ENCODE measurements around the gene IL13. TPM values are rescaled to one million over a fixed set of nuclear protein-coding genes. Genes with fewer than 3 reads are reported as not detected.
"Not testable (repeated sequence)": the region's sequence is repeated elsewhere in the genome, so short reads cannot be mapped to it uniquely, and the experiment has no call there.

Gene IL13
- total RNA-seq, 1 donor from 2014 or later: not detected

DNA sequence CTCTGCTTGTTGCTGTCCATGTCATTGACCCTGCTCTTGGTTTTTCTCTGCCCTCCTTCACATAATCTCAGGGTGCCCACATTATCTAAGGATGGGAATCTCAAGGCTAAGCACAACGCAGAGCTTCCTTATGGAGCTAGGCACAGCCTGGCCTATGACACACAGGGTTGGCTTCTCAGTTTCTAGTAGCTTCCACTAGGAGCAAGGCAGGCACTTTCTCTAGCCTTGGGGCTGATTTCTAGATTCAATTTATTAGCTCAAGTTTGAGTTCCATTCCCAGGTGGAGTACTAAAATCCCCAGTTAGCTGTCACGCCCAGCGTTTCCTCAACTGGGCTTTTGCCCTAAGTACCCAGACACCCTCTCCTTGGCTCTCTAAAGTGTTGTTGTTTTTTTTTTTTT is 28.2 kb downstream of the IL13 start:
- FAIRE-seq (no peak), DNase-seq (ENCODE audit: low spot score in 2 of 2) (no peak)

GRCh38 chr5:132687995-132688394 is 30.0 kb downstream of the IL13 start:
- no peak for DNase-seq (ENCODE audit: low spot score in 2 of 2)
- FAIRE-seq: no peak

DNA sequence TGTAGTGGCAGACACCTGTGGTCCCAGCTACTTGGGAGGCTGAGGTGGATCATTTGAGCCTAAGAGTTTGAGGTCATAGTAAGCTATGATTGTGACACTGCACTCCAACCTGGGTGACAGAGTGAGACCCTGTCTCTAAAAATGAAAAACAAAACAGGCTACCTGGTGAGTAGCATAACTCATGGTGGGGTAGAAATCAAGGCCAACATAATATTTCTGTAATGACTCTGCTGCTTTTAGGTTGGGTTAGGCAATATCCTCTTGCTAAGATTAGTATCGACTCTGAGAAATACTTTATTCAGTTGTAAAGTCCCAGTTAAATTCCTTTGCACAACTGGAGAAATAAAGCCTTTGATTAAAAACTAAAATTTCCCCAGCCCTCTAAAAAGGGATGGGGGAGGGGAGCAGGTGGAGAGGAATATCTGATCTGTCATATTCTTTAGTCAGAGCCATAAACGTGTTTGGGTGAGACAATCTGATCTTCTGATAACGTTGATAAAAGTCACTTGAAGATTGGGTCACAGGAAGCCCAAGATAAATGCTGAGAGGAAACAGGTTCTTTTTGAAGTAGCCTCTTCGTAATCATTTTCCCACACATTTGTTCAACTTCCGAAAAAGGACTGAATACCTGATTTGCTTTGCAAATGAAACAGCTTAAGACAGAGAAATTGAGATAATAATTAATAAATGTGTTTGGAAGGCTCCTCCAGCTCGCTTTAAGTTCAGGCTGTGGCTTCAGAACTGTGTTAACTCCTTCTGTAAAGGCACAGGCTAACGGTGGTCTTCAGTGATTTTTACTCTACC is 30.8 kb downstream of the IL13 start:
- DNase-seq (ENCODE audit: low spot score in 2 of 2) (no peak), FAIRE-seq (no peak)

- no peak for DNase-seq (ENCODE audit: low spot score in 2 of 2)
- no peak for FAIRE-seq
Measured at GRCh38 chr5:132689513-132689912, 31.5 kb downstream of the IL13 start.

GRCh38 chr5:132690156-132690555 is 32.2 kb downstream of the IL13 start:
- no peak for FAIRE-seq

GRCh38 chr5:132691755-132692631 is 34.0 kb downstream of the IL13 start:
- peak; percentile 69 for FAIRE-seq
- DNase-seq (ENCODE audit: low spot score in 2 of 2): not testable (repeated sequence)

More at GRCh38 chr5:132690156-132690555, 32.2 kb downstream of the IL13 start:
- DNase-seq (ENCODE audit: low spot score in 2 of 2): no peak

DNA sequence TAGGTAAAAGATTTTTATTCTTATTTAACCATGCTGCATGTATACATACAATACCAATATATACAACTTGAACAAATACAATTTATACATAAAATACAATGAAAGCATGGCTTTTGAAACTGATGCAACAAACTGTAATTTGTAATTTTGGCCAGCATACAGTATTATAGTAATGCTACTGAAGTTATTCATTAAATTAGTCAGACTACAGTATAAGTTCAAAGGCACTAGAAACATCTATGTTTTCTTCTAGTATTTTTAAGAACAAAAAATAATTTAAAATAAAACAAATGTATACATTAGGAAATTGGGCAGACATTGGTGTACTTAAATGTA is 34.6 kb downstream of the IL13 start:
- FAIRE-seq: no peak
- DNase-seq (ENCODE audit: low spot score in 2 of 2): no peak

DNA sequence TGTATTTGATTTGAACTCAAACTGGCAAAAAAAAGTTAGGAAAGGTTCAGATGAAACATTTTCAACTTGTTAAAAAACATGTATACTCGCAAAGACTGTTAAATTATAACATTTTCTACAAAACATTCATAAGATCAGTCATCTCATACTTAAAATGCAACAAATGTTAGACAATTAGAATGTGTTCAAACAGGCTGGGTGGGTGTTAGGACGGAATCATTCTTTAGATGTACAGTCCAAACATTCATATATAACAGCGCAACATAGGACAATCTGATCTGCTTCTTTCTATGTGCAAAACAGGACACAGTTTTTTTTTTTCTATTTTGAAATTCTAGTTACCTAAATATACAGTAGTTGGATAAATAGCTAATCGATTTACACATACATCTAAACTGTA is 38.0 kb downstream of the IL13 start:
- FAIRE-seq (no peak), DNase-seq (ENCODE audit: low spot score in 2 of 2) (no peak)

- FAIRE-seq: no peak
Measured at GRCh38 chr5:132704875-132705274, 46.9 kb downstream of the IL13 start.

DNA sequence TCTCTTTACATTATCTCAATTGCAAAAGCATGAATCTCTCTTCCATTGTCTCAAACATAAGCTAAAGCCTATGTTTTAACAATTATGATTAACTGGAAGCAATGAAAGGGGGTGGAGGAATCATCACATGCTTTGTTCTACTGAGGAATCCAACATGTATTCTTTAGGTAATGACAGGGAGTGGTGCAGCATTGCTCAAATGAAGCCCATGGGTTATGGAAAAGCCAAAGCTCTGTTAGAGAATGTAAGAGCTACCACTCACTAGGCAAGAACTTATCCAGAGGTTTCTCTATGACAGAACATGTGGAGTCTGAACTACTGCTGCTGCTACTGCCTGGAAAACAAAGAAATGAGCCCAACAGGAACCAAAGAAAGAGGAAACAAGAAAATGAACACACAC is 50.7 kb downstream of the IL13 start:
- no peak for DNase-seq (ENCODE audit: low spot score in 2 of 2)
- no peak for FAIRE-seq

More at GRCh38 chr5:132704875-132705274, 46.9 kb downstream of the IL13 start:
- DNase-seq (ENCODE audit: low spot score in 2 of 2): no peak

Other genes starting within 250 kb of the IL13 start
- gene IRF1, start 167.4 kb upstream of the IL13 start, total RNA-seq: 1.2 TPM
- not detected for gene IL5, start 114.7 kb upstream of the IL13 start, total RNA-seq
- gene RAD50, start 101.2 kb upstream of the IL13 start, total RNA-seq: 26.9 TPM
- not detected for gene IL4, start 15.8 kb downstream of the IL13 start, total RNA-seq
- 95.8 TPM for gene KIF3A, start 79.4 kb downstream of the IL13 start, total RNA-seq
- gene CCNI2, start 89.3 kb downstream of the IL13 start, total RNA-seq: 1.6 TPM
- 28.1 TPM for gene SEPTIN8, start 119.1 kb downstream of the IL13 start, total RNA-seq
- gene SOWAHA, start 155.1 kb downstream of the IL13 start, total RNA-seq: 4.5 TPM
- 0.82 TPM for gene SHROOM1, start 172.5 kb downstream of the IL13 start, total RNA-seq
- 1.2 TPM for gene GDF9, start 208.3 kb downstream of the IL13 start, total RNA-seq
- 75.8 TPM for gene UQCRQ, start 208.5 kb downstream of the IL13 start, total RNA-seq
- gene LEAP2, start 215.5 kb downstream of the IL13 start, total RNA-seq: 1.2 TPM

All from frontal cortex (tissue), 4 donors.